Effector memory CD4-positive, alpha-beta T cell (primary cell): ENCODE measurements around the gene MTNR1A.

Experiments
- DNase-seq, 3 donors: peaks; one replicate each; pipeline ENCODE4 v3.0.0-alpha.2; 2020
- H3K27ac ChIP-seq: 2 replicates; pipeline ENCODE4 v1.7.0; 2013; ENCODE audit warnings: mild to moderate bottlenecking, low read length, moderate library complexity; ENCODE audit not compliant: insufficient read depth, poor library complexity, severe bottlenecking
- H3K27me3 ChIP-seq: replicated peaks from 2 replicates; pipeline ENCODE4 v1.7.0; 2013; ENCODE audit warnings: mild to moderate bottlenecking, low read length; ENCODE audit not compliant: insufficient read depth, control insufficient read depth, poor library complexity, severe bottlenecking
- H3K36me3 ChIP-seq: 2 replicates; pipeline ENCODE4 v1.7.0; 2013; ENCODE audit warnings: mild to moderate bottlenecking, low read length, moderate library complexity; ENCODE audit not compliant: control insufficient read depth, insufficient read depth
- H3K4me1 ChIP-seq: 2 replicates; pipeline ENCODE4 v1.7.0; 2013; ENCODE audit warnings: low read length, mild to moderate bottlenecking; ENCODE audit not compliant: control insufficient read depth, insufficient read depth, poor library complexity, severe bottlenecking
- H3K4me3 ChIP-seq: 2 replicates; pipeline ENCODE4 v1.7.0; 2013; ENCODE audit warnings: low read length, low read depth, mild to moderate bottlenecking; ENCODE audit not compliant: insufficient read depth, poor library complexity, severe bottlenecking
- H3K9me3 ChIP-seq: 2 replicates; pipeline ENCODE4 v1.7.0; 2013; ENCODE audit warnings: mild to moderate bottlenecking, low read length, moderate library complexity; ENCODE audit not compliant: control insufficient read depth

The MTNR1A gene

GRCh38 chr4:186592445-186592844, 37.1 kb upstream of the MTNR1A start:
- H3K27ac ChIP-seq = no peak overlapping the region
- H3K27me3 ChIP-seq = no peaks in the 10 kb centered on the region
- DNase-seq = no peak
- H3K9me3 ChIP-seq = no peaks in the 10 kb centered on the region
- no peaks in the 10 kb centered on the region for H3K4me1 ChIP-seq
- H3K4me3 ChIP-seq = no peak overlapping the region
- H3K36me3 ChIP-seq = no peaks in the 10 kb centered on the region

- Histone ChIP-seq H3K36me3 (no peaks in the 10 kb centered on the region), H3K4me3 (no peak overlapping the region), H3K27ac (no peak overlapping the region), H3K27me3 (no peaks in the 10 kb centered on the region), H3K9me3 (no peaks in the 10 kb centered on the region), H3K4me1 (no peaks in the 10 kb centered on the region)
- DNase-seq = no peak
These were observed 36.3 kb upstream of the MTNR1A start for GRCh38 chr4:186591651-186592050.

- DNase-seq = no peak
- H3K4me1 ChIP-seq = no peaks in the 10 kb centered on the region
- H3K9me3 ChIP-seq = no peaks in the 10 kb centered on the region
- H3K27ac ChIP-seq = no peak overlapping the region
- no peaks in the 10 kb centered on the region for H3K36me3 ChIP-seq
- no peak overlapping the region for H3K4me3 ChIP-seq
- no peaks in the 10 kb centered on the region for H3K27me3 ChIP-seq
These were observed 33.1 kb upstream of the MTNR1A start for GRCh38 chr4:186588503-186588902.

- Histone ChIP-seq H3K4me3 (no peak overlapping the region), H3K27me3 (no peaks in the 10 kb centered on the region), H3K27ac (no peak overlapping the region), H3K4me1 (no peaks in the 10 kb centered on the region), H3K9me3 (no peaks in the 10 kb centered on the region), H3K36me3 (no peaks in the 10 kb centered on the region)
- DNase-seq = peak in 2 of 3 donors; percentile 9 to 34
These were observed 32.1 kb upstream of the MTNR1A start for GRCh38 chr4:186587416-186588018.

- no peaks in the 10 kb centered on the region for H3K4me1 ChIP-seq
- H3K27me3 ChIP-seq = no peaks in the 10 kb centered on the region
- H3K9me3 ChIP-seq = no peaks in the 10 kb centered on the region
- no peak for DNase-seq
- H3K4me3 ChIP-seq = no peak overlapping the region
- no peaks in the 10 kb centered on the region for H3K36me3 ChIP-seq
- H3K27ac ChIP-seq = no peak overlapping the region
These were observed 30.8 kb upstream of the MTNR1A start for GRCh38 chr4:186586205-186586604.

- Histone ChIP-seq H3K27me3 (no peaks in the 10 kb centered on the region), H3K27ac (no peak overlapping the region), H3K4me1 (no peaks in the 10 kb centered on the region), H3K36me3 (no peaks in the 10 kb centered on the region), H3K9me3 (no peaks in the 10 kb centered on the region), H3K4me3 (no peak overlapping the region)
- DNase-seq = no peak
These were observed 29.5 kb upstream of the MTNR1A start for GRCh38 chr4:186584912-186585311.

- Histone ChIP-seq H3K27ac (no peak overlapping the region), H3K9me3 (no peaks in the 10 kb centered on the region), H3K4me1 (no peaks in the 10 kb centered on the region), H3K4me3 (no peak overlapping the region), H3K36me3 (no peaks in the 10 kb centered on the region), H3K27me3 (no peaks in the 10 kb centered on the region)
- DNase-seq = no peak
These were observed 26.1 kb upstream of the MTNR1A start for GRCh38 chr4:186581421-186581820.

GRCh38 chr4:186580669-186581068, 25.3 kb upstream of the MTNR1A start:
- H3K4me3 ChIP-seq = no peak overlapping the region
- no peaks in the 10 kb centered on the region for H3K9me3 ChIP-seq
- no peaks in the 10 kb centered on the region for H3K4me1 ChIP-seq
- H3K36me3 ChIP-seq = no peaks in the 10 kb centered on the region
- no peak overlapping the region for H3K27ac ChIP-seq
- no peak for DNase-seq
- no peaks in the 10 kb centered on the region for H3K27me3 ChIP-seq

- no peaks in the 10 kb centered on the region for H3K4me1 ChIP-seq
- H3K27ac ChIP-seq = no peak overlapping the region
- no peaks in the 10 kb centered on the region for H3K36me3 ChIP-seq
- H3K4me3 ChIP-seq = no peak overlapping the region
- no peak for DNase-seq
- no peaks in the 10 kb centered on the region for H3K9me3 ChIP-seq
- H3K27me3 ChIP-seq = no peaks in the 10 kb centered on the region
These were observed 15.0 kb upstream of the MTNR1A start for GRCh38 chr4:186570193-186570996.

GRCh38 chr4:186569533-186570192, 14.3 kb upstream of the MTNR1A start:
- H3K36me3 ChIP-seq = no peaks in the 10 kb centered on the region
- no peak overlapping the region for H3K4me3 ChIP-seq
- H3K4me1 ChIP-seq = no peaks in the 10 kb centered on the region
- no peak for DNase-seq
- H3K9me3 ChIP-seq = no peaks in the 10 kb centered on the region
- H3K27ac ChIP-seq = no peak overlapping the region
- no peaks in the 10 kb centered on the region for H3K27me3 ChIP-seq
